ENCODE measurements around the gene CCSER1.

CCSER1 gene

GRCh38 chr4:90127223-90127705 is at the start of gene CCSER1:
TSS of gene CCSER1 (plus strand) at chr4:90127394.
- DNase-seq (ENCODE audit: low read depth, low spot score): no peak
- peak within 1 kb of the TSS; percentile 37 for H3K27ac ChIP-seq

- H3K27ac ChIP-seq: no peak overlapping the region
- peak; percentile 37 for DNase-seq (ENCODE audit: low read depth, low spot score)
Measured at GRCh38 chr4:90078440-90078839, 48.8 kb upstream of the CCSER1 start.

- H3K27ac ChIP-seq: no peak overlapping the region
- no peak for DNase-seq (ENCODE audit: low read depth, low spot score)
Measured at GRCh38 chr4:90080116-90080515, 47.1 kb upstream of the CCSER1 start.

- no peak overlapping the region for H3K27ac ChIP-seq
- no peak for DNase-seq (ENCODE audit: low read depth, low spot score)
Measured at GRCh38 chr4:90081432-90082144, 45.6 kb upstream of the CCSER1 start.

- no peak overlapping the region for H3K27ac ChIP-seq
- DNase-seq (ENCODE audit: low read depth, low spot score): no peak
Measured at GRCh38 chr4:90082449-90082848, 44.7 kb upstream of the CCSER1 start.

GRCh38 chr4:90084277-90084966 is 42.8 kb upstream of the CCSER1 start:
- no peak overlapping the region for H3K27ac ChIP-seq

GRCh38 chr4:90084967-90085295 is 42.3 kb upstream of the CCSER1 start:
- no peak for DNase-seq (ENCODE audit: low read depth, low spot score)
- no peak overlapping the region for H3K27ac ChIP-seq

More at GRCh38 chr4:90084277-90084966, 42.8 kb upstream of the CCSER1 start:
- DNase-seq (ENCODE audit: low read depth, low spot score): no peak

- no peak for DNase-seq (ENCODE audit: low read depth, low spot score)
- no peak overlapping the region for H3K27ac ChIP-seq
Measured at GRCh38 chr4:90093526-90093925, 33.7 kb upstream of the CCSER1 start.

- no peak for DNase-seq (ENCODE audit: low read depth, low spot score)
- H3K27ac ChIP-seq: no peak overlapping the region
Measured at GRCh38 chr4:90095000-90095399, 32.2 kb upstream of the CCSER1 start.

GRCh38 chr4:90099812-90100211 is 27.4 kb upstream of the CCSER1 start:
- H3K27ac ChIP-seq: peak overlapping the region; percentile 25
- DNase-seq (ENCODE audit: low read depth, low spot score): no peak

GRCh38 chr4:90103991-90104390 is 23.2 kb upstream of the CCSER1 start:
- no peak overlapping the region for H3K27ac ChIP-seq
- DNase-seq (ENCODE audit: low read depth, low spot score): no peak

- no peak overlapping the region for H3K27ac ChIP-seq
- no peak for DNase-seq (ENCODE audit: low read depth, low spot score)
Measured at GRCh38 chr4:90105274-90105673, 21.9 kb upstream of the CCSER1 start.

- H3K27ac ChIP-seq: no peak overlapping the region
- no peak for DNase-seq (ENCODE audit: low read depth, low spot score)
Measured at GRCh38 chr4:90112715-90113114, 14.5 kb upstream of the CCSER1 start.

GRCh38 chr4:90113881-90114457 is 13.2 kb upstream of the CCSER1 start:
- no peak overlapping the region for H3K27ac ChIP-seq
- no peak for DNase-seq (ENCODE audit: low read depth, low spot score)

GRCh38 chr4:90118527-90119195 is 8.5 kb upstream of the CCSER1 start:
- H3K27ac ChIP-seq: no peak overlapping the region
- no peak for DNase-seq (ENCODE audit: low read depth, low spot score)

- no peak for DNase-seq (ENCODE audit: low read depth, low spot score)
- H3K27ac ChIP-seq: no peak overlapping the region
Measured at GRCh38 chr4:90120037-90120436, 7.2 kb upstream of the CCSER1 start.

GRCh38 chr4:90120815-90121214 is 6.4 kb upstream of the CCSER1 start:
- no peak overlapping the region for H3K27ac ChIP-seq
- DNase-seq (ENCODE audit: low read depth, low spot score): no peak

GRCh38 chr4:90121676-90122354 is 5.4 kb upstream of the CCSER1 start:
- DNase-seq (ENCODE audit: low read depth, low spot score): no peak
- H3K27ac ChIP-seq: no peak overlapping the region

GRCh38 chr4:90122355-90122748 is 4.8 kb upstream of the CCSER1 start:
- H3K27ac ChIP-seq: no peak overlapping the region
- peak; percentile 81 for DNase-seq (ENCODE audit: low read depth, low spot score)

- DNase-seq (ENCODE audit: low read depth, low spot score): no peak
- no peak overlapping the region for H3K27ac ChIP-seq
Measured at GRCh38 chr4:90124276-90124675, 2.9 kb upstream of the CCSER1 start.

All from epithelial cell of prostate (primary cell).